GM12878 (cell line): ENCODE data around the gene RNASEH2A.

Experiments
- ESRRA ChIP-seq: IDR thresholded peaks from 2 replicates; pipeline ENCODE4 v1.6.1; 2012; ENCODE audit warnings: mild to moderate bottlenecking, low read length, improper control_type of control experiment
- EZH2 ChIP-seq: IDR thresholded peaks from 2 replicates; pipeline ENCODE4 v1.6.1; 2012; ENCODE audit warnings: low read depth, mild to moderate bottlenecking, control low read depth, inconsistent platforms, low read length, borderline replicate concordance; ENCODE audit not compliant: control insufficient read depth
- NR2C2 ChIP-seq: IDR thresholded peaks from 2 replicates; pipeline ENCODE4 v1.6.1; 2011; ENCODE audit warnings: borderline replicate concordance, low read depth; ENCODE audit not compliant: control insufficient read depth, insufficient read length
- POLR2A ChIP-seq: IDR thresholded peaks from 2 replicates; pipeline ENCODE4 v1.6.1; 2011; ENCODE audit warnings: low read depth, mild to moderate bottlenecking, low read length
- ZNF24 ChIP-seq: fragments of 450-650 bp; IDR thresholded peaks from 2 replicates; pipeline ENCODE4 v1.6.1; 2017; ENCODE audit warnings: antibody characterized with exemption, mild to moderate bottlenecking
- TF ChIP-seq, protein P1 (sequence below), 3 experiments: IDR thresholded peaks in 2 of 3; conservative IDR thresholded peaks in 1 of 3; 2 replicates each; pipeline ENCODE4 v1.5.1; 2011; ENCODE audit warnings: low read depth in 3 of 3, low read length in 3 of 3, mild to moderate bottlenecking in 3 of 3, control low read depth in 2 of 3, moderate library complexity in 2 of 3, inconsistent platforms in 1 of 3, mixed read lengths in 1 of 3; ENCODE audit not compliant: control insufficient read depth in 2 of 3, insufficient read depth in 1 of 3; ENCODE audit errors: extremely low read depth in 1 of 3
- TF ChIP-seq, protein P2 (sequence below): fragments of 450-650 bp; conservative IDR thresholded peaks from 2 replicates; pipeline ENCODE4 v1.6.1; 2017; ENCODE audit warnings: mild to moderate bottlenecking, moderate library complexity
- TF ChIP-seq, protein P3 (sequence below): IDR thresholded peaks from 2 replicates; pipeline ENCODE4 v1.6.1; 2012; ENCODE audit warnings: low read depth, low read length, improper control_type of control experiment

DNA sequence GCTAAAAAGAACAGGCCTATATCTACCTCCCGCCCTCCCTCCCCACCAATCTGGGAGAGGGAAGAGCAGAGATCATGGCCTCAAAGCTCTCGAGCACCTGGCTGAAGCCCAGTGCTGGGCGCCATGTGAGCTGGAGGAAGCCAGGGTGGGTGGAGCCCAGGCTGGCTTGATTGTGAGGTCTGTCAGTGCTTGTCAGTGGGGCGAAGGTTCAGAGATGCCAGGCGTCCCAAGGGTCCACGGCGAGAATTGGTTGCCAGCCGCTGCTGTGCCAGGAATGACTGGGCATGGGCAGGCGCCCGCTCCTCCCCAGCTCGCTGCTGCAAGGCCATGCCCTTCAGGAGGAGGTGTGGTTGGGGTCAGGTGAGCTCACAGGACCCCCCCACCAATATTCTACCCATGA, 43.3 kb upstream of the RNASEH2A start:
- no peak for TF ChIP-seq ZNF24
- TF ChIP-seq POLR2A, result no peak
- TF ChIP-seq ESRRA, result no peak
- TF ChIP-seq, protein P1, sequence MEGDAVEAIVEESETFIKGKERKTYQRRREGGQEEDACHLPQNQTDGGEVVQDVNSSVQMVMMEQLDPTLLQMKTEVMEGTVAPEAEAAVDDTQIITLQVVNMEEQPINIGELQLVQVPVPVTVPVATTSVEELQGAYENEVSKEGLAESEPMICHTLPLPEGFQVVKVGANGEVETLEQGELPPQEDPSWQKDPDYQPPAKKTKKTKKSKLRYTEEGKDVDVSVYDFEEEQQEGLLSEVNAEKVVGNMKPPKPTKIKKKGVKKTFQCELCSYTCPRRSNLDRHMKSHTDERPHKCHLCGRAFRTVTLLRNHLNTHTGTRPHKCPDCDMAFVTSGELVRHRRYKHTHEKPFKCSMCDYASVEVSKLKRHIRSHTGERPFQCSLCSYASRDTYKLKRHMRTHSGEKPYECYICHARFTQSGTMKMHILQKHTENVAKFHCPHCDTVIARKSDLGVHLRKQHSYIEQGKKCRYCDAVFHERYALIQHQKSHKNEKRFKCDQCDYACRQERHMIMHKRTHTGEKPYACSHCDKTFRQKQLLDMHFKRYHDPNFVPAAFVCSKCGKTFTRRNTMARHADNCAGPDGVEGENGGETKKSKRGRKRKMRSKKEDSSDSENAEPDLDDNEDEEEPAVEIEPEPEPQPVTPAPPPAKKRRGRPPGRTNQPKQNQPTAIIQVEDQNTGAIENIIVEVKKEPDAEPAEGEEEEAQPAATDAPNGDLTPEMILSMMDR (IDR thresholded peaks at IDR 0.05 in 2 of 3, conservative IDR thresholded peaks at IDR 0.05 in 1 of 3; ENCODE audit: control insufficient read depth in 2 of 3, extremely low read depth in 1 of 3, insufficient read depth in 1 of 3, low read depth in 3 of 3, low read length in 3 of 3), result no peak
- TF ChIP-seq, protein P2, sequence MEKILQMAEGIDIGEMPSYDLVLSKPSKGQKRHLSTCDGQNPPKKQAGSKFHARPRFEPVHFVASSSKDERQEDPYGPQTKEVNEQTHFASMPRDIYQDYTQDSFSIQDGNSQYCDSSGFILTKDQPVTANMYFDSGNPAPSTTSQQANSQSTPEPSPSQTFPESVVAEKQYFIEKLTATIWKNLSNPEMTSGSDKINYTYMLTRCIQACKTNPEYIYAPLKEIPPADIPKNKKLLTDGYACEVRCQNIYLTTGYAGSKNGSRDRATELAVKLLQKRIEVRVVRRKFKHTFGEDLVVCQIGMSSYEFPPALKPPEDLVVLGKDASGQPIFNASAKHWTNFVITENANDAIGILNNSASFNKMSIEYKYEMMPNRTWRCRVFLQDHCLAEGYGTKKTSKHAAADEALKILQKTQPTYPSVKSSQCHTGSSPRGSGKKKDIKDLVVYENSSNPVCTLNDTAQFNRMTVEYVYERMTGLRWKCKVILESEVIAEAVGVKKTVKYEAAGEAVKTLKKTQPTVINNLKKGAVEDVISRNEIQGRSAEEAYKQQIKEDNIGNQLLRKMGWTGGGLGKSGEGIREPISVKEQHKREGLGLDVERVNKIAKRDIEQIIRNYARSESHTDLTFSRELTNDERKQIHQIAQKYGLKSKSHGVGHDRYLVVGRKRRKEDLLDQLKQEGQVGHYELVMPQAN, result no peak
- TF ChIP-seq, protein P3, sequence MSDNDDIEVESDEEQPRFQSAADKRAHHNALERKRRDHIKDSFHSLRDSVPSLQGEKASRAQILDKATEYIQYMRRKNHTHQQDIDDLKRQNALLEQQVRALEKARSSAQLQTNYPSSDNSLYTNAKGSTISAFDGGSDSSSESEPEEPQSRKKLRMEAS, result no peak
- no peak for TF ChIP-seq EZH2
- TF ChIP-seq NR2C2, result no peak
